LoVo (cell line): Measurements from ENCODE around the gene NCEH1.
"Not testable (repeated sequence)": the region's sequence is repeated elsewhere in the genome, so short reads cannot be mapped to it uniquely, and the experiment has no call there.

Experiments
- DNase-seq: peaks from one replicate; pipeline ENCODE4 v3.0.0-alpha.2; 2016; ENCODE audit warnings: low spot score

Gene NCEH1

GRCh38 chr3:172675441-172676193, 35.2 kb downstream of the NCEH1 start:
- DNase-seq, result peak; percentile 56

- peak; percentile 70 for DNase-seq
Measured at GRCh38 chr3:172673210-172673679, 37.6 kb downstream of the NCEH1 start.

GRCh38 chr3:172669021-172669420, 41.8 kb downstream of the NCEH1 start:
- DNase-seq, result no peak

GRCh38 chr3:172666873-172667694, 43.8 kb downstream of the NCEH1 start:
- peak; percentile 76 for DNase-seq

GRCh38 chr3:172666181-172666872, 44.5 kb downstream of the NCEH1 start:
- DNase-seq, result no peak

- not testable (repeated sequence) for DNase-seq
Measured at GRCh38 chr3:172665510-172665909, 45.4 kb downstream of the NCEH1 start.

GRCh38 chr3:172660421-172660820, 50.4 kb downstream of the NCEH1 start:
- DNase-seq, result not testable (repeated sequence)

- DNase-seq, result peak; percentile 35
Measured at GRCh38 chr3:172659246-172660002, 51.4 kb downstream of the NCEH1 start.

GRCh38 chr3:172658344-172659245, 52.3 kb downstream of the NCEH1 start:
- peak; percentile 68 for DNase-seq

- DNase-seq, result no peak
Measured at GRCh38 chr3:172656602-172657001, 54.3 kb downstream of the NCEH1 start.

- DNase-seq, result no peak
Measured at GRCh38 chr3:172655388-172655787, 55.5 kb downstream of the NCEH1 start.

- DNase-seq, result no peak
Measured at GRCh38 chr3:172654470-172654869, 56.4 kb downstream of the NCEH1 start.

- peak; percentile 24 for DNase-seq
Measured at GRCh38 chr3:172653004-172653572, 57.8 kb downstream of the NCEH1 start.

- no peak for DNase-seq
Measured at GRCh38 chr3:172651936-172652625, 58.8 kb downstream of the NCEH1 start.

- no peak for DNase-seq
Measured at GRCh38 chr3:172649987-172650386, 60.9 kb downstream of the NCEH1 start.

GRCh38 chr3:172648747-172649146, 62.1 kb downstream of the NCEH1 start:
- DNase-seq, result no peak

GRCh38 chr3:172647823-172648222, 63.0 kb downstream of the NCEH1 start:
- DNase-seq, result peak; percentile 23

- DNase-seq, result no peak
Measured at GRCh38 chr3:172647080-172647479, 63.8 kb downstream of the NCEH1 start.

GRCh38 chr3:172646439-172647015, 64.3 kb downstream of the NCEH1 start:
- peak; percentile 20 for DNase-seq
